Keratinocyte (primary cell): ENCODE data around the gene DNTTIP2. TPM values are rescaled to one million over a fixed set of nuclear protein-coding genes. Genes with fewer than 3 reads are reported as not detected.

Experiments
- DNase-seq: peaks from one replicate; pipeline ENCODE4 v3.0.0-alpha.2; 2011; ENCODE audit warnings: low read depth, missing footprints, low spot score
- FAIRE-seq: peaks from 2 replicates; lab custom pipeline; 2011; peaks lifted over from hg19 to GRCh38; lab: Jason Lieb, UNC
- H2AFZ ChIP-seq: 2 replicates; pipeline ENCODE4 v1.6.0; 2012; ENCODE audit warnings: low read length, control low read depth, inconsistent platforms; ENCODE audit not compliant: control insufficient read depth
- H3K27ac ChIP-seq: 2 replicates; pipeline ENCODE4 v1.5.1; 2011; ENCODE audit warnings: low read length; ENCODE audit not compliant: control insufficient read depth, insufficient read depth
- H3K27me3 ChIP-seq: 3 replicates; pipeline ENCODE4 v1.6.0; 2011; ENCODE audit warnings: low read length; ENCODE audit not compliant: control insufficient read depth, insufficient read depth; ENCODE audit errors: extremely low read depth
- H3K36me3 ChIP-seq, 2 experiments: 2 replicates in 1 of 2; 3 replicates in 1 of 2; pipeline ENCODE4 v1.5.1; 2011; ENCODE audit warnings: low read length in 2 of 2, mild to moderate bottlenecking in 1 of 2; ENCODE audit not compliant: control insufficient read depth in 2 of 2, insufficient read depth in 2 of 2; ENCODE audit errors: extremely low read depth in 1 of 2
- H3K4me1 ChIP-seq: 3 replicates; pipeline ENCODE4 v1.5.1; 2011; ENCODE audit warnings: low read length; ENCODE audit not compliant: control insufficient read depth, insufficient read depth; ENCODE audit errors: extremely low read depth
- H3K4me2 ChIP-seq: 3 replicates; pipeline ENCODE4 v1.6.0; 2011; ENCODE audit warnings: low read depth, low read length; ENCODE audit not compliant: control insufficient read depth, insufficient read depth; ENCODE audit errors: extremely low read depth
- H3K4me3 ChIP-seq, 3 experiments: fragments of 200-600 bp in 1 of 3; sonication (generic) in 1 of 3; 2 replicates in 2 of 3; 3 replicates in 1 of 3; pipeline ENCODE4 v1.5.1; 2011 to 2016; ENCODE audit warnings: low read length in 3 of 3, mild to moderate bottlenecking in 3 of 3, control low read depth in 2 of 3, inconsistent platforms in 1 of 3, low read depth in 1 of 3, mixed read lengths in 1 of 3, mixed run types in 1 of 3, moderate library complexity in 1 of 3; ENCODE audit not compliant: control insufficient read depth in 2 of 3, insufficient read depth in 2 of 3; ENCODE audit errors: extremely low read depth in 1 of 3
- H3K79me2 ChIP-seq: 2 replicates; pipeline ENCODE4 v1.6.0; 2012; ENCODE audit warnings: low read length; ENCODE audit not compliant: control insufficient read depth, insufficient read depth
- H3K9ac ChIP-seq: 3 replicates; pipeline ENCODE4 v1.6.0; 2011; ENCODE audit warnings: low read length; ENCODE audit not compliant: control insufficient read depth, insufficient read depth; ENCODE audit errors: extremely low read depth
- H3K9me1 ChIP-seq: 3 replicates; pipeline ENCODE4 v1.6.0; 2011; ENCODE audit warnings: low read length; ENCODE audit not compliant: control insufficient read depth, insufficient read depth; ENCODE audit errors: extremely low read depth
- H3K9me3 ChIP-seq: 2 replicates; pipeline ENCODE4 v1.5.1; 2012; ENCODE audit warnings: low read depth, low read length; ENCODE audit not compliant: control insufficient read depth
- H4K20me1 ChIP-seq: 3 replicates; pipeline ENCODE4 v1.6.0; 2011; ENCODE audit warnings: low read length; ENCODE audit not compliant: control insufficient read depth, insufficient read depth; ENCODE audit errors: extremely low read depth
- EZH2 ChIP-seq: IDR thresholded peaks from one replicate; pipeline ENCODE4 v1.6.1; 2012; ENCODE audit warnings: inconsistent platforms, mild to moderate bottlenecking, low read length, moderate library complexity
- dilution Hi-C: fragments of 300-500 bp; cut with MboI; formaldehyde crosslinking; loops from one replicate; pipeline ENCODE4 v1.7.0; 2020; ENCODE audit warnings: low sequenced_read_pairs; ENCODE audit not compliant: extremely low pct_ligation_motif_present
- polyA plus RNA-seq, 5 experiments: library from polyadenylated mRNA; depleted of rRNA in 3 of 5; stranded (reverse) in 3 of 5; stranded (forward) in 1 of 5; unstranded in 1 of 5; fragments of >200 nt; gene quantifications; 1 replicate in 1 of 5; 2 replicates in 3 of 5; 3 replicates in 1 of 5; pipeline versions ENCODE4 v1.2.1 to v1.2.3, GENCODE V29; 2011 to 2012; ENCODE audit warnings: missing spikeins in 2 of 5, low read depth in 1 of 5, low replicate concordance in 1 of 5
- TF ChIP-seq, protein P1 (sequence below), 3 experiments: IDR thresholded peaks in 1 of 3; conservative IDR thresholded peaks in 1 of 3; optimal IDR thresholded peaks in 1 of 3; 2 replicates in 2 of 3; 3 replicates in 1 of 3; pipeline versions ENCODE3 to v1.5.1; 2011; ENCODE audit warnings: low read length in 3 of 3, mild to moderate bottlenecking in 3 of 3, moderate library complexity in 2 of 3, control low read depth in 1 of 3, inconsistent platforms in 1 of 3; ENCODE audit not compliant: insufficient read depth in 2 of 3; ENCODE audit errors: extremely low read depth in 1 of 3

DNTTIP2 gene
- polyA plus RNA-seq, 1 donor (not counting 4 experiments of a cell fraction or from before 2014, with no cell fraction given) = 46.2 TPM

DNA sequence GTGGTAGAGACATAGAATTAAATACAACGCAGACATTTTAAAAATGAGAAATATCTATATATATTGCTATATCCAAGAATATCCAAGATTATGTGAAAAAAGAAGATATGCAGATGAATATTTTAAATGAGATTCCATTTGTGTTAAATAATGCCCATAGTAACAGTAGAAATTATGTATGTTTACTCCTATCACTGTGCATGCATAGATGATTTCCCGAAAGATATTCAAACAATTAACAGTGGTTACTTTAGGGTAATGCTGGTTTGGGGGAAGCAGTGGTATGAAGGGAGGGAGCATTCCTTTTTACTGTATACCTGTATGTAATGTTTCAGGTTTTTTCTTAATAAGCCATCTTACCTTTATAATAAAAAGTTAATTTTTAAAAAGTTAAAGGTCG is 25.1 kb downstream of the DNTTIP2 start:
- no peak for DNase-seq
- H3K9ac ChIP-seq = no peak overlapping the region
- H3K27me3 ChIP-seq = no peaks in the 10 kb centered on the region
- no peaks in the 10 kb centered on the region for H3K79me2 ChIP-seq
- H3K4me1 ChIP-seq = no peaks in the 10 kb centered on the region
- no peak overlapping the region for H2AFZ ChIP-seq
- no peaks in the 10 kb centered on the region for H3K9me3 ChIP-seq
- no peaks in the 10 kb centered on the region for H3K36me3 ChIP-seq
- no peaks in the 10 kb centered on the region for H3K9me1 ChIP-seq
- no peak overlapping the region for H3K27ac ChIP-seq
- H4K20me1 ChIP-seq = no peaks in the 10 kb centered on the region
- no peak for TF ChIP-seq EZH2
- TF ChIP-seq, protein P1, sequence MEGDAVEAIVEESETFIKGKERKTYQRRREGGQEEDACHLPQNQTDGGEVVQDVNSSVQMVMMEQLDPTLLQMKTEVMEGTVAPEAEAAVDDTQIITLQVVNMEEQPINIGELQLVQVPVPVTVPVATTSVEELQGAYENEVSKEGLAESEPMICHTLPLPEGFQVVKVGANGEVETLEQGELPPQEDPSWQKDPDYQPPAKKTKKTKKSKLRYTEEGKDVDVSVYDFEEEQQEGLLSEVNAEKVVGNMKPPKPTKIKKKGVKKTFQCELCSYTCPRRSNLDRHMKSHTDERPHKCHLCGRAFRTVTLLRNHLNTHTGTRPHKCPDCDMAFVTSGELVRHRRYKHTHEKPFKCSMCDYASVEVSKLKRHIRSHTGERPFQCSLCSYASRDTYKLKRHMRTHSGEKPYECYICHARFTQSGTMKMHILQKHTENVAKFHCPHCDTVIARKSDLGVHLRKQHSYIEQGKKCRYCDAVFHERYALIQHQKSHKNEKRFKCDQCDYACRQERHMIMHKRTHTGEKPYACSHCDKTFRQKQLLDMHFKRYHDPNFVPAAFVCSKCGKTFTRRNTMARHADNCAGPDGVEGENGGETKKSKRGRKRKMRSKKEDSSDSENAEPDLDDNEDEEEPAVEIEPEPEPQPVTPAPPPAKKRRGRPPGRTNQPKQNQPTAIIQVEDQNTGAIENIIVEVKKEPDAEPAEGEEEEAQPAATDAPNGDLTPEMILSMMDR (optimal IDR thresholded peaks at IDR 0.05 in 1 of 3, IDR thresholded peaks at IDR 0.05 in 1 of 3, conservative IDR thresholded peaks at IDR 0.05 in 1 of 3; ENCODE audit: extremely low read depth in 1 of 3, insufficient read depth in 2 of 3, low read length in 3 of 3) = no peak
- FAIRE-seq = no peak
- H3K4me2 ChIP-seq = no peak overlapping the region
- dilution Hi-C loops = no loop called here
- H3K4me3 ChIP-seq = no peak overlapping the region

DNA sequence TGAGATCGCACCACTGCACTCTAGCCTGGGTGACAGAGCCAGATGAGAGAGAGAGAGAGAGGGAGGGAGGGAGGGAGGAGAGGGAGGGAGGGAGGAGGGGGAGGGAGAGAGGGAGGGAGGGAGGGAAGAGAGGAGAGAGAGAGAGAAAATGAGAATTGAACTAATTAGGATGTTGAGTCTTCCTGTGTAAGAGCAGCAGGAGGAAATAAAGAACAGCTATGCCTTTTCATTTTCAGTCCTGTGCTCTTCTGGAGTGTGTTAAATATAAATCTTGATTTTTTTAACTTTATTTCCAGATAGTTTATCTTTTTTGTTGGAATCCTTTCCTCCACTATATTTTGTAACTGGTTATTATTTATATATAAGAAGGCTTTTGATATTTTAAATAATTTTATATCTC is 27.1 kb downstream of the DNTTIP2 start:
- Histone ChIP-seq H2AFZ (no peak overlapping the region), H3K9ac (no peak overlapping the region), H3K36me3 (no peaks in the 10 kb centered on the region), H4K20me1 (no peaks in the 10 kb centered on the region), H3K27ac (no peak overlapping the region), H3K4me1 (peaks cover 5% of the 10 kb centered on the region), H3K4me3 (no peak overlapping the region), H3K79me2 (no peaks in the 10 kb centered on the region), H3K9me1 (no peaks in the 10 kb centered on the region), H3K9me3 (no peaks in the 10 kb centered on the region), H3K27me3 (no peaks in the 10 kb centered on the region), H3K4me2 (no peak overlapping the region)
- TF ChIP-seq, protein P1 (optimal IDR thresholded peaks at IDR 0.05 in 1 of 3, IDR thresholded peaks at IDR 0.05 in 1 of 3, conservative IDR thresholded peaks at IDR 0.05 in 1 of 3; ENCODE audit: extremely low read depth in 1 of 3, insufficient read depth in 2 of 3, low read length in 3 of 3) = no peak
- TF ChIP-seq EZH2 = no peak
- dilution Hi-C loops = no loop called here
- no peak for DNase-seq
- FAIRE-seq = no peak
